Caco-2 (cell line): ENCODE measurements around the gene ARAP1. TPM values are rescaled to one million over a fixed set of nuclear protein-coding genes. Genes with fewer than 3 reads are reported as not detected.

Source experiments
- BruUV-seq: library from RNA; stranded (reverse); fragments of 400-500 nt; replicated peaks from 2 replicates; lab custom pipeline; 2021; lab: Mats Ljungman, UMichigan
- CTCF ChIA-PET: fragments of 300-600 bp; sonication (Branson Sonifier 250); formaldehyde crosslinking; loops from one replicate; lab custom pipeline; 2022; ENCODE audit warnings: antibody characterized with exemption; lab: Charles Lee
- POLR2A ChIA-PET: fragments of 300-600 bp; sonication (Branson Sonifier 250); formaldehyde crosslinking; loops from one replicate; lab custom pipeline; 2022; ENCODE audit warnings: antibody characterized with exemption; lab: Charles Lee
- DNase-seq, 2 experiments: peaks; one replicate each; pipeline versions ENCODE4 v3.0.0 to v3.0.0-alpha.2; 2020 to 2022
- H3K27me3 ChIP-seq: replicated peaks from 2 replicates; pipeline ENCODE4 v1.6.0; 2011; ENCODE audit warnings: low read length; ENCODE audit not compliant: control insufficient read depth, insufficient read depth
- H3K36me3 ChIP-seq: 2 replicates; pipeline ENCODE4 v1.5.1; 2011; ENCODE audit warnings: low read length; ENCODE audit not compliant: control insufficient read depth, insufficient read depth
- H3K4me1 ChIP-seq: fragments of 250-450 bp; sonication (Bioruptor Pico); 2 replicates; pipeline ENCODE4 v1.5.1; 2020; ENCODE audit warnings: mild to moderate bottlenecking
- H3K4me3 ChIP-seq: 2 replicates; pipeline ENCODE4 v1.5.1; 2011; ENCODE audit warnings: low read depth, mild to moderate bottlenecking, control low read depth, low read length
- H3K9me3 ChIP-seq: fragments of 250-450 bp; sonication (Bioruptor Pico); 2 replicates; pipeline ENCODE4 v1.5.1; 2020; ENCODE audit warnings: mild to moderate bottlenecking, moderate library complexity
- H3K27ac Mint-ChIP-seq: one replicate; pipeline ENCODE4 v1.8.0; 2022; ENCODE audit warnings: mixed read lengths; ENCODE audit not compliant: unreplicated experiment
- H3K27me3 Mint-ChIP-seq: one replicate; pipeline ENCODE4 v1.8.0; 2022; ENCODE audit warnings: mixed read lengths; ENCODE audit not compliant: insufficient read depth, unreplicated experiment
- H3K36me3 Mint-ChIP-seq: one replicate; pipeline ENCODE4 v1.8.0; 2022; ENCODE audit warnings: mild to moderate bottlenecking, mixed read lengths; ENCODE audit not compliant: insufficient read depth, unreplicated experiment
- H3K4me1 Mint-ChIP-seq: one replicate; pipeline ENCODE4 v1.8.0; 2022; ENCODE audit warnings: low read depth, mixed read lengths; ENCODE audit not compliant: unreplicated experiment
- H3K4me3 Mint-ChIP-seq: one replicate; pipeline ENCODE4 v1.8.0; 2022; ENCODE audit warnings: mild to moderate bottlenecking, moderate library complexity, mixed read lengths; ENCODE audit not compliant: unreplicated experiment
- H3K9me3 Mint-ChIP-seq: one replicate; pipeline ENCODE4 v1.8.0; 2022; ENCODE audit warnings: mixed read lengths; ENCODE audit not compliant: unreplicated experiment
- intact Hi-C: fragments of 100-400 bp; cut with micrococcal nuclease; formaldehyde crosslinking; loops from one replicate; pipeline ENCODE4 v1.10.0; 2022; ENCODE audit not compliant: unreplicated experiment
- total RNA-seq: library from RNA; stranded (reverse); gene quantifications from 2 replicates; pipeline ENCODE4 v1.2.3, GENCODE V29; 2022
- TF ChIP-seq, protein P1 (sequence below), 2 experiments: fragments of 200-600 bp in 1 of 2; IDR thresholded peaks; 1 replicate in 1 of 2; 2 replicates in 1 of 2; pipeline versions ENCODE4 v1.5.1 to v1.8.0; 2011 to 2022; ENCODE audit warnings: antibody characterized with exemption in 1 of 2, control low read depth in 1 of 2, inconsistent platforms in 1 of 2, low read depth in 1 of 2, low read length in 1 of 2, mild to moderate bottlenecking in 1 of 2, moderate library complexity in 1 of 2; ENCODE audit not compliant: insufficient read depth in 1 of 2, severe bottlenecking in 1 of 2, unreplicated experiment in 1 of 2

ARAP1 gene
- total RNA-seq, 1 experiment from 2014 or later: 87.1 TPM

DNA sequence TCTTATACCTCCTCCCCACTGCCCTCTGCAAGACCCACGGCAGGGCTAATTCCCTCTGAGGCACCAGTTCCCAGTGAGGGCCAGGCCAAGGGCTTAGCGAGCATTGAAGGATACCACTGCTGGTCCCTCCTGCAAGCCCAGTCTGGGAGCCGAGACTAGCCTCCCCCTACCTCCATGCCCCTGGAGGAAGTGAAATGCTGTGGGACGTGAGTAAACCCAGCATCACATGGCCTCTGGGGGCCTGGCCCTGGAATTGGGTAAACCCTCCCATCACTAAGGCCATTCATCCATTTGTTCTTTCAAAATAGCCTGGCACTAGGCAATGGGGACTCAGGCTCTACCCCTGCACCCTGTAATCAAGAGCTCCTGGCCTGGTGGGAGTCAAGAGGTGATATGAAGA, 24.7 kb downstream of the ARAP1 start:
- Mint-ChIP-seq H3K4me3 (no peak overlapping the region), H3K9me3 (no peaks in the 10 kb centered on the region), H3K27ac (no peak overlapping the region), H3K36me3 (peaks cover 6% of the 10 kb centered on the region), H3K4me1 (no peaks in the 10 kb centered on the region), H3K27me3 (no peaks in the 10 kb centered on the region)
- Histone ChIP-seq H3K4me3 (no peak overlapping the region), H3K9me3 (no peaks in the 10 kb centered on the region), H3K36me3 (peaks cover 1% of the 10 kb centered on the region; the same call in 1 of the 2 replicates), H3K4me1 (no peaks in the 10 kb centered on the region), H3K27me3 (no peaks in the 10 kb centered on the region)
- TF ChIP-seq, protein P1, sequence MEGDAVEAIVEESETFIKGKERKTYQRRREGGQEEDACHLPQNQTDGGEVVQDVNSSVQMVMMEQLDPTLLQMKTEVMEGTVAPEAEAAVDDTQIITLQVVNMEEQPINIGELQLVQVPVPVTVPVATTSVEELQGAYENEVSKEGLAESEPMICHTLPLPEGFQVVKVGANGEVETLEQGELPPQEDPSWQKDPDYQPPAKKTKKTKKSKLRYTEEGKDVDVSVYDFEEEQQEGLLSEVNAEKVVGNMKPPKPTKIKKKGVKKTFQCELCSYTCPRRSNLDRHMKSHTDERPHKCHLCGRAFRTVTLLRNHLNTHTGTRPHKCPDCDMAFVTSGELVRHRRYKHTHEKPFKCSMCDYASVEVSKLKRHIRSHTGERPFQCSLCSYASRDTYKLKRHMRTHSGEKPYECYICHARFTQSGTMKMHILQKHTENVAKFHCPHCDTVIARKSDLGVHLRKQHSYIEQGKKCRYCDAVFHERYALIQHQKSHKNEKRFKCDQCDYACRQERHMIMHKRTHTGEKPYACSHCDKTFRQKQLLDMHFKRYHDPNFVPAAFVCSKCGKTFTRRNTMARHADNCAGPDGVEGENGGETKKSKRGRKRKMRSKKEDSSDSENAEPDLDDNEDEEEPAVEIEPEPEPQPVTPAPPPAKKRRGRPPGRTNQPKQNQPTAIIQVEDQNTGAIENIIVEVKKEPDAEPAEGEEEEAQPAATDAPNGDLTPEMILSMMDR (IDR thresholded peaks at IDR 0.05; ENCODE audit: insufficient read depth in 1 of 2, low read depth in 1 of 2, low read length in 1 of 2, severe bottlenecking in 1 of 2, unreplicated experiment in 1 of 2): no peak
- intact Hi-C loops: no loop called here
- ChIA-PET POLR2A (no interaction called here), CTCF (interaction anchor here (0.5 to 1.1 kb wide), 2 partner anchors 67 to 1034 kb away, joined by 3 to 5 read pairs; partner anchors contain the start of genes RAB6A and STARD10)
- DNase-seq: no peak
- BruUV-seq: no TSS peak

DNA sequence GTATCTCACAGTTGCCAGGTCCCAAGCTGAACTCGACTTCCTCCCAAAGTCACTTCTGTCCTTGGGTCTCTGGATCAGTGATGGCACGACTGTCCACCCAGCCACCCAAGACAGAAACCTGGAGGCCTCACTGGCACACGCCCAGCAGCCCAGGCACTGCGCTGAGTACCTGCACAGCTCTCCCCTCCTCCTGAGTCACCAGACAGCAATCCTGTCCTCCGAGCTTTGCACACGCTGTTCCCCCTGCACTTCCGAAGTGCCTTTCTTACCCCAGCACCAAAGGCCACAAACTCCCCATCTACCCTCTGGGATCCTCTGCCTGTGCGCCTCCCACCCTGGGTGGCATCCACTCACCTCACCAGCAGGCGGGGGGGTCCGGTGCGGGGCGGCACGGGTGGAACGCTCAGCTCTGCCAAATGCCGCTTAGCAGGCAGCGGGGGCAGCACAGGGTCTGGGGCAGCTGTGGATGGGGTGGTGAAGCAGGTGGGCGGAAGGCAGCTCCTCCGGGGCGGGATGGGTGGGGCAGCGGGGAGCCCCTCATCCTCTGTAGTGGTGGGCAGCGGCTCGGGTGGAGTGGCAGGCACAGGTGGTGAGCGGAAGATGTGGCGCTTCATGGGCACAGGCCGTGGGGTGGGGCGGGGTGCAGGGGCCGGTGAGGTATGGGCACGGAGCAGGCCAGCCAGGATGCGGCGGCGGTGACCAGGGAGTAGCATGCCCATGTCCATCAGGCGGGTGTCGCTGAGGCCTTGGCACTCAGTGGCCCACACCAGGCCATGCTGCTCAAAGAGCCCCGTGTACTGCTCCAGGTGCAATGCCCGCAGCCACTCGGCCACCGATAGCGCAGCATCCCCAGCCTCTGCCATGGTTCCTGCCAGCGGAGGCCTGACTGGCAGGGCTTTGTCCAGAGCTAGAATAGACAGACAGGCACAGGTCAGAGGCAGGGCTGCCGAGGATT, 25.7 kb downstream of the ARAP1 start:
- Mint-ChIP-seq H3K27me3 (no peaks in the 10 kb centered on the region), H3K4me3 (no peak overlapping the region), H3K4me1 (no peaks in the 10 kb centered on the region), H3K36me3 (peaks cover 6% of the 10 kb centered on the region), H3K9me3 (no peaks in the 10 kb centered on the region), H3K27ac (no peak overlapping the region)
- Histone ChIP-seq H3K9me3 (no peaks in the 10 kb centered on the region), H3K27me3 (no peaks in the 10 kb centered on the region), H3K4me3 (no peak overlapping the region), H3K36me3 (peaks cover 1% of the 10 kb centered on the region; the same call in 1 of the 2 replicates), H3K4me1 (peaks cover 4% of the 10 kb centered on the region; the same call in 1 of the 2 replicates)
- ChIA-PET POLR2A (interaction anchor here (0.5 to 0.6 kb wide), 2 partner anchors 23 to 416 kb away, joined by 3 read pairs; partner anchors contain the start of gene FCHSD2), CTCF (interaction anchor here (1.1 to 2.4 kb wide), 8 partner anchors 9 to 86 kb away, joined by 3 to 64 read pairs (median 16); partner anchors contain the start of gene STARD10)
- DNase-seq: no peak
- TF ChIP-seq, protein P1 (IDR thresholded peaks at IDR 0.05; ENCODE audit: insufficient read depth in 1 of 2, low read depth in 1 of 2, low read length in 1 of 2, severe bottlenecking in 1 of 2, unreplicated experiment in 1 of 2): no peak
- BruUV-seq: no TSS peak
- intact Hi-C loops: no loop called here

DNA sequence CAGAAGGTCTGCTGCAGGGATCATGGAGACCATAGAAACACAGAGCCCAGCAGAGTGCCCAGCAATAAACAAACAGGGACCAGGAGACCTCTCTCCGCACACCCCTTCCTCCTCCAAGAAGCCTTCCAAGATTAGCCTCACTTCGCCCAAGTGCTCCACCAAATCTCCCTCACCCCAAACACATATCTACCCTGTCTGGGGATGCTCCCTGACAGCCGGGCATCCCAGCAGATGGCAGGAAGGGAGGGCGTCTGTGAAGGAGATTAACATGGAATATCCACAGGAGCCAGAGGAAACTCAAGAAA, 26.5 kb downstream of the ARAP1 start:
- DNase-seq: no peak
- intact Hi-C loops: loop anchor here (1.0 to 2.0 kb wide), 5 partner anchors 27 to 453 kb away; partner anchors contain the start of genes ARAP1 and STARD10
- Mint-ChIP-seq H3K27me3 (no peaks in the 10 kb centered on the region), H3K27ac (no peak overlapping the region), H3K9me3 (no peaks in the 10 kb centered on the region), H3K4me3 (no peak overlapping the region), H3K36me3 (peaks cover 3% of the 10 kb centered on the region), H3K4me1 (no peaks in the 10 kb centered on the region)
- H3K4me3 ChIP-seq: no peak overlapping the region
- CTCF ChIA-PET: interaction anchor here (0.5 to 2.4 kb wide), 41 partner anchors 9 to 1673 kb away, joined by 3 to 64 read pairs (median 6); partner anchors contain the start of genes ARAP1, PGM2L1 and STARD10
- peaks cover 4% of the 10 kb centered on the region; the same call in 1 of the 2 replicates for H3K4me1 ChIP-seq
- TF ChIP-seq, protein P1 (IDR thresholded peaks at IDR 0.05; ENCODE audit: insufficient read depth in 1 of 2, low read depth in 1 of 2, low read length in 1 of 2, severe bottlenecking in 1 of 2, unreplicated experiment in 1 of 2): no peak
- H3K36me3 ChIP-seq: peaks cover 1% of the 10 kb centered on the region; the same call in 1 of the 2 replicates
- H3K27me3 ChIP-seq: no peaks in the 10 kb centered on the region
- BruUV-seq: no TSS peak
- no peaks in the 10 kb centered on the region for H3K9me3 ChIP-seq
- POLR2A ChIA-PET: interaction anchor here (0.6 to 1.1 kb wide), 5 partner anchors 50 to 69 kb away, joined by 3 to 11 read pairs (median 3); partner anchors contain the start of gene STARD10
